ENCODE data around the gene CLDN5. TPM values are rescaled to one million over a fixed set of nuclear protein-coding genes. Genes with fewer than 3 reads are reported as not detected.

Gene CLDN5
- total RNA-seq, 1 experiment from 2014 or later, result 0.44 TPM

DNA sequence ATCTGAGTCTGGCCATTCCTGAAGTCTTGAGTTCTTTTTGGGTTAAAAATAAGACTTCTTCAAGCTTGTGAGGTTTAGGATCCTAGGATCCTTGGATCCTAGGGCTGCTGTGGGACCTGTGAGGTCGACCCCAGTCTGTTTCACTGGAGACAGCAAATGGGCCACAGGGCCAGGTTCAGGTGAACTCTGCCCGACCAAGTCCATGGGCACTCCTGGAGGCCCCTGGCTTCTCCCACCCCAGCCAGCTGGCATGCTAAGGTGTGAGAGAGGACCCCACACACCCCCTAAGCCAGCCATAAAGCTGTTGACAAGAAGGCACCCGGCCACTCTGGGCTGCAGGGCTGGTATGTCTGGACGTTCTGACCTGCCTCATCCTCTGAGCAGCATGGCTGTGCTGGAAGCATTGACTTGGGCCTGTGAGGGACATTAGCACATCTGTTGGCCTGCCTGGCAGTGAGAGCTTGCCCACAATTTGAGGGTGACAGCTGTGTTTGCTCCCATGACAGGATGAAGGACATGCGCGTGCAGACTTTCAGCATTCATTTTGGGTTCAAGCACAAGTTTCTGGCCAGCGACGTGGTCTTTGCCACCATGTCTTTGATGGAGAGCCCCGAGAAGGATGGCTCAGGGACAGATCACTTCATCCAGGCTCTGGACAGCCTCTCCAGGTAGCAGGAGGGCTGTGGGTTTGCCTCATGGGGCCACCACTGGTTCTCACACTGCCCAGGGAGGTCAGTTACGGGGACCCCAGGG is 16.0 kb downstream of the CLDN5 start:
- Mint-ChIP-seq H3K4me3 (no peak overlapping the region), H3K4me1 (peaks cover 8% of the 10 kb centered on the region in 2 experiments), H3K36me3 (ENCODE audit: insufficient read depth in 1 of 3, low read depth in 3 of 3) (peaks cover 17 to 71% (median 47%) of the 10 kb centered on the region in 3 experiments), H3K27ac (peak overlapping the region in 1 of 3 experiments; percentile 77; a peak in 1 of 7 replicates), H3K27me3 (ENCODE audit: low read depth) (no peaks in the 10 kb centered on the region; the same call in none of the 2 replicates), H3K9me3 (no peaks in the 10 kb centered on the region)
- no peak overlapping the region for H3K18ac ChIP-seq (ENCODE audit: insufficient read length, low read depth, low read length)
- no peak for TF ChIP-seq CTCF (conservative IDR thresholded peaks at IDR 0.05)
- no peak overlapping the region for H2BK20ac ChIP-seq (ENCODE audit: low read depth, low read length, poor library complexity, severe bottlenecking)
- no peak overlapping the region for H3K4me2 ChIP-seq (ENCODE audit: insufficient read depth, insufficient read length, low read length)
- no peak overlapping the region for H3K56ac ChIP-seq (ENCODE audit: insufficient read length, low read depth, low read length)
- no peak overlapping the region for H3K4ac ChIP-seq (ENCODE audit: low read depth, low read length)
- no peaks in the 10 kb centered on the region for H3K23me2 ChIP-seq (ENCODE audit: insufficient read length, low read depth, low read length, poor library complexity, severe bottlenecking)
- H4K91ac ChIP-seq (ENCODE audit: insufficient read length, low read depth, low read length), result no peak overlapping the region
- no peak overlapping the region for H3K27ac ChIP-seq (ENCODE audit: insufficient read length, low read depth, low read length)
- no peak overlapping the region for H2AK5ac ChIP-seq (ENCODE audit: insufficient read length, low read length)
- no peak overlapping the region for H4K8ac ChIP-seq (replicated peaks; ENCODE audit: insufficient read length, low read depth, low read length)
- no peaks in the 10 kb centered on the region for H3K79me2 ChIP-seq (ENCODE audit: insufficient read depth, low read length)
- H3K79me1 ChIP-seq (ENCODE audit: insufficient read depth, low read depth, low read length, poor library complexity, severe bottlenecking), result no peaks in the 10 kb centered on the region
- no peak overlapping the region for H4K5ac ChIP-seq (ENCODE audit: insufficient read length, low read depth, low read length)
- H3T11ph ChIP-seq (ENCODE audit: low read length), result no peak overlapping the region
- no peak overlapping the region for H2BK15ac ChIP-seq (ENCODE audit: low read depth, low read length)
- no peaks in the 10 kb centered on the region for H4K20me1 ChIP-seq (ENCODE audit: control insufficient read depth, insufficient read depth, insufficient read length)
- no peak overlapping the region for H3K9ac ChIP-seq (ENCODE audit: extremely low read depth, insufficient read length, low read length)
- no peak overlapping the region for H2BK5ac ChIP-seq (ENCODE audit: insufficient read length, low read length)
- no peak overlapping the region for H3K23ac ChIP-seq (ENCODE audit: insufficient read length, low read depth, low read length)
- no CpG with 5 or more reads among the region's 10 CpGs for WGBS (ENCODE audit: extremely low coverage, insufficient read length, low lambda C conversion rate)
- no peak overlapping the region for H2AFZ ChIP-seq (ENCODE audit: low read length)
- H3K9me3 ChIP-seq (ENCODE audit: control insufficient read depth, low read depth, low read length), result no peaks in the 10 kb centered on the region
- no peaks in the 10 kb centered on the region; the same call in 1 of the 2 replicates for H3K4me1 ChIP-seq (ENCODE audit: insufficient read depth, low read length)
- H3K14ac ChIP-seq (ENCODE audit: insufficient read depth, low read length), result no peak overlapping the region
- H2BK12ac ChIP-seq (ENCODE audit: insufficient read length, low read depth, low read length), result no peak overlapping the region
- H2BK120ac ChIP-seq (ENCODE audit: low read depth, low read length, poor library complexity, severe bottlenecking), result no peak overlapping the region
- no peak for DNase-seq
- H3K27me3 ChIP-seq (ENCODE audit: insufficient read depth, low read length), result no peaks in the 10 kb centered on the region

Data from H9 (cell line).